ENCODE data around the gene CCDC51.

CCDC51 gene

DNA sequence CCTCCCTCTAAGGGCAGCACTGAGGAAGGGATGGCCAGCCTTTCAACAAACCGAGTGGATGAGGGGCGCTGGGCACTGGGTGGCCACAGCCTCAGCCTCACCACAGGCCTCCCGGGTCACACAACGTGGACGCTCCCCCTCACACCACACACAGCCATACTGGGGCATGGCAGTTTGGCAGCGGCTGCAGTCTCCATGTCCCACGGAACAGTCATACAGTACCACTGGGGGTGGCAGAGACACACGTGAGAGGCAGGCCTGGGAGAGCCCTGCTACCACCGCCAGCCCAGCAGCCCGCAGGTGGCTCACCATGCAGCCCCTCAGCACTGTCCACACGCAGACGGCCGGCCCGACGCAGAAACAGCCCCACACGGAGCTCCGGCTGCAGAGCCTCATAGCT is 21.8 kb downstream of the CCDC51 start:
- no peak for DNase-seq

DNA sequence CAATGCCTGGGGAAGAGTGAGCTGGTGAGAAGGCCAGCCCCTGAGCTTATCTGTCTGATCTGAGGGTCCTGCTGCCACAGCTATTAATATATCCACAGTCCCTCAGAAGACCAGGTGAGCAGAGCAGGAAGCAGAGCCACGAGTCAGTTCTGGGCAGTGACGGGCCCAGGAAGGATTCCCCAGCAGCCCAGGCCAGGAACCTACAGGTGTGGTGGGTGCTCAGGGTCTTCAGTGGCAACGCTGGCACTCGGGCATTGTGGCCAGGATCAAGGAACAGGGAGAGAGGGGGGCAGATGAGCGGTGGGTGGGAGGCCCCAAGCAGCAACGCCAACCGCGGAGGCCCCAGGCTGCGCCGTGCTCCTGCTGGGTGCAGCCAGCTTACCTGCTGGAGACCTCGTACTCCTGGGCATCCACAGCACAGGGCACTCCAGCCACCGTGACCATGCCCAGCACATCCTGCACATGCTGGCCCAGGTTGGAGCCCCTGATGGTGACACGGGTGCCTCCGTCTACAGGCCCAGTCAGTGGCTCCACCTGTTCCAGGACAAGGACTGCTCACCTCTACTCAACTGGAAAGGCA is 22.3 kb downstream of the CCDC51 start:
- DNase-seq: no peak

DNA sequence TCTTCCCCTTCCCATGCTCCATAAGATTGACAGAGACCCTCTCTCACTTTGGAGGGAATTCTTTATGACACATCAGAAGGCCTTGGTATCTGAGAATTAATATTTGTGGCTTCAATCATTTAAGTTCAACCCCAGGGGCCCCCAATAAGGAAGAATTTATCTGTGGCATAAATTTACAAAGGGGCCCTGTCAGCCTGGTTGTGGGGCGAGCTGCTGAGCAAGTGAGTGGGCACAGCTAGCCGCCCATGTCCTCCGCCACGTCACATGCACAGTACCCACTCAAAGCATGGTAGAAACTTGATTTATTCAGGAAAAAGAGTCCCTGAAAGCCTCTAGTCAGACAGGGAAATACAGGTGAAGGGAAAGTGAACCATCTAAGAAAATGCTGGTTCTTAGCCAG is 23.4 kb downstream of the CCDC51 start:
- DNase-seq: no peak

GRCh38 chr3:48416091-48416505 is 23.8 kb downstream of the CCDC51 start:
- no peak for DNase-seq

DNA sequence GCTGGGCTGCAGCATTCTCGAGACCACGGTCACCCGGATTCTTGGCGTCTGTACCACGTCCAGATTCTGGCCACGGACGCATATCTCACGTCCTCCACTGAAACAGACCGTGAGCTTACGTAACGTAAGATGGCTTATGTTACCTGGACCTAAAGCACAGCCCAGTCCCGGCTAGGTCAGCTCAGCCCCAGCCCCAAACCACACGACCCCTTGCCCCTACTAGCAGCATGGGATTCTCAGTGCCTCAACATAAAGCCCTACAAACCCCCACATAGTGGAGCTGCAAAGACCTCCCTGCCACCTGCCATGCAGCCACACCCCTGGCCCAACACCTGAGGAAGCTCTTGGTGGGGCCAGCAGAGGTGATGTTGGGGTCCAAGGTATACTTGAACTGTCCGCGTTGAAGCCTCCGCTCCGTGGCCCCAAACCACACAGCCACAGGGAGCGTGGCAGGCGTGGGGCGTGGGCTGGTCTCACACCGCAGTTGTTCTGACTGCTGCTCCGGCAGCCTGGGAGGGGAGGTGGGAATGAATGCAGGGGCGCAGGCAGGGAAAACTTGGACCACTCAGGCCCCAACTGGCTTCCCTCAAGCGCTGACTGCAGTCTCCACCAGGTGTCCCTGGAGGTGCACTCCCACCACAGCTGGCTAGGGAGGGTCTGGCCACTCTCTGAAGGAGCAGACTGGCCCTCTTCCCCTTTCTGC is 24.5 kb downstream of the CCDC51 start:
- no peak for DNase-seq

GRCh38 chr3:48414376-48415250 is 25.3 kb downstream of the CCDC51 start:
- DNase-seq: no peak

GRCh38 chr3:48413611-48414010 is 26.3 kb downstream of the CCDC51 start:
- DNase-seq: no peak

GRCh38 chr3:48413086-48413485 is 26.8 kb downstream of the CCDC51 start:
- no peak for DNase-seq

DNA sequence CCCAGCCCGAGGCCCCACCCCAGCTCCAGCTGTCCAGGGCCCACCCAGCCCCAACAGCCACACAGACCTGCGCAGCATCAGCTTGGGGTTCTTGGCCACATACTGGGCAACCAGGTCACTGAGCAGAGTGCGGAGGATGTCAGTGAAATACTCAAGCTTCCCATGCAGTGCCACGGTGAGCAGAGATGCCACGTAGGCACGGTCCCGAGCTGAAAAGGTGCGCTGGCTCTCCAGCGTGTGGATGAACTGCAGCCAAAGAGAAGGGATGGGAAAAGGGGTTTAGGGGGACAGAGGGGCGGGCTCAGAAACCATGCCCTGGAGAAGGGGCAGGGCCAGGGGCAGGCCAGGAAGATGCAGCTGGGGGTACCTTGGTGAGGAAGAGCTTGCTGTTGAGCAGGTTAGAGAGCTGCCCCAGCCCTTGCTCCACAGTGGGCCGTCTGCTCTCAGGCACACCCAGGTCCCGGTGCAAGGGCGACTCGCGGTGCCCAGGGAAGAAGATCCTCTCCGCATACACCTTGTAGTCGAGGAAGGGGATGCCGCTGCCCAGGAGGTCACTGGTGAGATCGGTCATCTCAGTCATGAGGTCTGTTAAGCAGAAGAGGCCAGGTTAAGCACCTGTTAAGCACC is 27.4 kb downstream of the CCDC51 start:
- DNase-seq: no peak

DNA sequence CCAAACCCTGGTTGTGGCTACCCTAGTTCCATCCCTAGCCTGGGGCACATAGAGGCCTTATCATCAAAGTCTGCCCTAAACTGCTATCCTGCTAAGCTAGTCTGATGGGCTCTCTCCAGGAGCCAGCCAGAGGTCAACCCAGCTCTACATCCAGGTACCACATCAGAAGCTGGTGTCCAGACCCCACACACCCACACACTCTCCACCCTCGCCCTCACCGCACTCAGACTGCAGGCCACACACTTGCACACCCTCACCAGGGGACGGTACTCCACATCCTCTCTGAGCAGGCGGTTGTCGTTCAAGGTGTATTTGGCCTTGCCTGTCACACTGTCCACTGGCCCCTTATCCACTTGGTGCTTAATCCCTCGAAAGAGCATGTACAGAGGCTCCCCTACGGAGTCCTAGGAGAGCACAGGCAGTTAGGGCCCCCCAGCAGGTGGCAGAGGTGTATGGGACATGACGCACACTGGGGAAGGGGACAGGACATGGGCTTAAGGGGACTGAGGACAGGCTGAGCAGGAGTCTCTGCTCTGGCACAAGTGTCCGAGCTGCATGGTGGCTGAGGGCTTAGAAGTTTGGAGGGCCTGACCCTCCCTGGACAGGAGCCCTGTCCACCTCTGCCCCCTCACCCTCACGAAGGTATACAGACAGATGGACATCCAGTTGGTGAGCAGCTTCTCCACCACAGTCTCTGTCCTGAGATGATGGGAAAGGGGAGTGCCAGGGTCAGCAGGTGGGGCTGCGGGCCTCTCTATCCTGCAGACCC is 28.1 kb downstream of the CCDC51 start:
- no peak for DNase-seq

- no peak for DNase-seq
Observed at GRCh38 chr3:48411041-48411588, 28.8 kb downstream of the CCDC51 start.

DNA sequence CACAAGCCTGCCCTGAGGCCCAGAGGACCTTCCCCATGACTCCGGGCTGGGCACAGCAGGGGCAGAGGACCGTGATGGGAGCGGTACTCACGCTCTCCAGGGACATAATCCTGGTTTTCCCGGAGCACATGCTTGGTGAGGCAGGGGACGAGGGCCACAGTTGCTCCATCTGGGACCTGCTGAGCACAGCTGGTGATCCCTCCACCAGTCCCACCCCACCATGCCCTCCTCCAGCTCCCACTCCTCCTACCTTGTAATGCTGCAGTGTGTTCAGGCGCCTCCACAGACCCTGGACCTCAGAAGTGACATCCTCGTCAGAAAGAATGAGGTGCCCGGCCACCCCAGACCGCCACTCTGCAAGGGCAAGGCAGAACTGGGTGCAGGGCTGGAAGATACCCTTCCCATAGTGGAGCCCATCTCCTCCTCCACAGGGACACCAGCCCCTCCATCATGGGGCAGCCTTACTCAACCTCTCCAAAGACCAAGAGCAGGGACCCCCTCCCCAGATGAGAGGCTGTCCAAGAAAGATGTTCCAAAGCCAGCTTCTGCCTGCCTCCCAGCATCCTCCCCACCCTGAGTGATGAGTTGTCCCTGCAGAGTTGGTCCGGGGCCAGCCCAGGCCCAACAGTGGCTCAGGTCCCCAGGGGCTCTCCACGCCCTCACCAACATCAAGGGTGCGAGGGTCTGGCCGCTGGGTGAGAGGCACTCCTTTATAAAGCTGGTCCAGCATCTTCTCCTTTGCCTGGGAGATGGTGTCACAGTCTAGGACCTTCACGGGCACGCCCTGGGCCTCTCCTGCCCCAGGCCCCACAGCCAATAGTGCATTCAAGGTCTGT is 29.5 kb downstream of the CCDC51 start:
- no peak for DNase-seq

- DNase-seq: no peak
Observed at GRCh38 chr3:48409291-48410201, 30.4 kb downstream of the CCDC51 start.

- DNase-seq: peak; percentile 1
Observed at GRCh38 chr3:48408823-48409281, 31.1 kb downstream of the CCDC51 start.

DNA sequence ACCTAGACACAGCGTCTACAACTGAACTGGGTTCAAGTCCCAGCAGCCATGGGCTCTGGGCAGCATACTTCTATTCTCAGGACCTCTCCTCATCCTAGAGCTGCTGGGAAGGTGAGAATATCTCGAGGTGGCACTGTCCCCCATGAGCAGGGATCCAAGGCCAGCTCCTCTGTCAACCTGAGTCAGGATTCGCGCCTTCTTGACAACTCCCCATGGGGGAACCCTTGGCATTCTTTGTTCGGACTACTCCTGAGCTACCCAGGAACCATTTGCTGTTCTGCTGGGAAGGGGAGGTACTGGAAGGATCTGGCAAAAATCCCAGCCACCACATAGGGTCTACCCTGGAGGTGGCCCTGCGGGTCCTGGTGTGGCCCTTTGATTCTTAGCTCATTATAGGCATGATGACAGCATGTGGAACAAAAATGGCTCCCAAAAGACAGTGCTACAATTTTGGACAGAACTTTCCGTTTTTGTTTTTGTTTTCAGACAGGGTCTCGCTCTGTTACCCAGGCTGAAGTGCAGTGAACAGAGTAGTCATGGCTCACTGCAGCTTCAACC is 32.3 kb downstream of the CCDC51 start:
- DNase-seq: no peak

- no peak for DNase-seq
Observed at GRCh38 chr3:48406443-48407431, 33.2 kb downstream of the CCDC51 start.

- DNase-seq: peak; percentile 1
Observed at GRCh38 chr3:48405971-48406370, 33.9 kb downstream of the CCDC51 start.

DNA sequence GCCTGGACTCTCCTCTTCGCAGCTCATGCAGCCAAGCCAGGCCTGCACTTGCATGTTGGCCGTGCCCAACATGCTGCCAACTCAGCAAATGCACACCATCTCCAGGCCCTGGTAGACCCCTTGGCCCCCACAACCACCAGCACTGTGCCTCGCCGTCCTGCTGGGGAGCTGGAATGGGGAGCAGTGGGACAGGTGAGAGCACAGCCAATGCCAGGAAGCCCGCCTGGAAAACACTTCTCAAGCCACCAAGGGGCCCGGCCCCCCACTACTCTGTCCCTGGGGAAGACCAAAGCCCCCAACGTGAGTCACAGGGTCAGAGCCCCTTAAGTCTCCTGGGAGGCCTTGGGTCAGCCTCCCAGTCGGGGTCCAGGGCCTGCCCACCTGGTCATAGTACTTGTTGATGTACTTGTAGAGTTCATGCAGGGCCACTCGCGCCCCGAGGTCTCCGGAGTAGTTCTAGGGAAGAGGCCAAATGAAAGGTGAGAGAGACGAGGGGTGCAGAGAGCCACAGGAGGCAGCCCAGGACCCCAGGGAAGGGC is 34.5 kb downstream of the CCDC51 start:
- DNase-seq: peak; percentile 1
